DMS153 (cell line): ENCODE data around the gene TBR1.

Source experiments
- DNase-seq: peaks from one replicate; lab custom pipeline; 2025; lab: John Stamatoyannopoulos, UW

TBR1 gene

DNA sequence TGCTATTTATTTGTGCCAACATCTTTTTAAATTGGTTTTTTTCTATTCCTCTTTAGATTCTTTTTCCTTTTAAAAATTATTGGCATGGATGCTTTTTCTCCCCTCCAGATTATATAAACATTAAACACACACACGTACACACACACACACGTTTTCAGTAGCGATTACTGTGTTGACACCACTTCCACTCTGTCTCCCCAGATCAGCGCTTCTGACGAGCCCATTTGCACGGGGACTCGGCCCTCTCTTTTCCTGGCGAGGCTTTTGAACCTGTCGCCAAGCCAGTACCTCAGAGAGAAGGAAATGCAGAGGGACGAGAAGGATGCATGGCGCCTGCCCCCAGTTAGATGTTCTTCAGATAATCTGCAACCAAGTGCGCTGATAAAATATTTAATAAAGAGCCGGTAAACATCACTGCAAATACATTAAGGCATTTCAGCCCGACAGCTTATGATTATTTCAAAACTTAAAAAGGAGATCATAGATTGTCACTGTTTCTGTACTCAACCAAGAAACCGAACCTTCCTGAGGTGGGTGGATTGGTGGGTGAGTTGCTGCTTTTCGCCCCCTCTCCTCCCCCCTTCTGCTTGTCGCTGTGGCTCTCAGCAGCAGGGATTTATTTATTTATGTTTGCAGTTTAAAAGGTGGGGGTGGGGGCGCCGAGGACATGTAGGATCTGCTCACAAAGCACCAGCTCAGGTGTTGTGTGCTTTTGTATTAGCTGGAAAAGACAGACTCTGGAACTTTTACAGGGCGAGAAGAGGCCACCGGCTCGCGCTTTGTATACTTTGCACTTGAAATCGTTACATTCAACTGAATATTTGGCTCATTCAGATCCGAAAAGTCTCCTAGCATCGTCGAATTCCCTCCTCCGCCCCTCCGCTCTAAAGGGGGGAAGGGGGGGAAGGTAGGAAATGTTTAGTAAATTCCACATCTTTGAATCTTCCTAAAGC is 787 bp upstream of the TBR1 start:
- peak; percentile 12 for DNase-seq

DNA sequence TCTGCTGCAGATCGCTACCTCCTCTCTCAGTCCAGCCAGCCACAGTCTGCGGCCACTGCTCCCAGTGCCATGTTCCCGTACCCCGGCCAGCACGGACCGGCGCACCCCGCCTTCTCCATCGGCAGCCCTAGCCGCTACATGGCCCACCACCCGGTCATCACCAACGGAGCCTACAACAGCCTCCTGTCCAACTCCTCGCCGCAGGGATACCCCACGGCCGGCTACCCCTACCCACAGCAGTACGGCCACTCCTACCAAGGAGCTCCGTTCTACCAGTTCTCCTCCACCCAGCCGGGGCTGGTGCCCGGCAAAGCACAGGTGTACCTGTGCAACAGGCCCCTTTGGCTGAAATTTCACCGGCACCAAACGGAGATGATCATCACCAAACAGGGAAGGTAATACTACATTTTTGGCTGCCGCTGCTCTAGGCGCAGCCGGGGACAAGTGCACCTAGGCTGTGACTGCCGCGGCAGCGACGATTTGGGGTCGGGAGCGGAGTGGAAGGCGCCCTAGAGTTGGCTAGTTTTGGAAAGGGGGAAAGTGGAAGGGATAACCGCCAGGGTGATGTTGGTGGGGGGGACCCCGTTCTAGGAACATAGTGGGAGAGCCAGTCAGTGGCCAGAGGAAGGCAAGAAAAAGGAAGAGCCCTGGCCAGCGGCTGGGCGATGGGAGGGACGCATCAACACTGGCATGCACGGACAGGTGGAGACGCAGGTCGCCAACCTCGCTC is 776 bp downstream of the TBR1 start:
- no peak for DNase-seq

DNA sequence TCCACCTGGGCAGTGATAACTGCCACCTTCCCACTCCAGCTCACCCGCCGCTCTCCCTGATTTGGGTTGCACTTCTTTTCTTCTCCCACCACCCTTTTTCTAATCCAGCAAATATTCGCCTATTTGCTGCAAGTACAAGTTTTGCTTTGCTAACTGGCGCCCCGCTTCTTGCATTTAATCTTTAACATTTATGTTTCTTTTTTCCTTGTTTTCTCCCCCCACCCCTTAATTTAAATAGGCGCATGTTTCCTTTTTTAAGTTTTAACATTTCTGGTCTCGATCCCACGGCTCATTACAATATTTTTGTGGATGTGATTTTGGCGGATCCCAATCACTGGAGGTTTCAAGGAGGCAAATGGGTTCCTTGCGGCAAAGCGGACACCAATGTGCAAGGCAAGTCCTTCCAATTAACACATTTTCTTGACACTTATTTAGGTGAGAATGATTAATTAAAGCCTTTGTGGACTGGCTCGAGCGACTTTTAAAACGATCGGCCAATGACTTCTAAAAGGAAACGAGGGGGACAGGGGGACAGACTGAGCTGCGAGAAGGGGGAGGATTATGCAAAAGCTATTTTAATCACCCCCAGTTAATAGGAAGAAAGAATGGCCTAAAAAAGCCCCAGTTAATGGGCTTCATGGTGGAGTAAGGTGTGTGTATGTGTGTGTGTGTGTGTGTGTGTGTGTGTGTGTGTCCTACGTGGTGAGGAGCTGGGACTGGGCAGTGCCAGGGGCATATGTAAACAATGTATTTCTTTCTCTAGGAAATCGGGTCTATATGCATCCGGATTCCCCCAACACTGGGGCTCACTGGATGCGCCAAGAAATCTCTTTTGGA is 1.6 kb downstream of the TBR1 start:
- no peak for DNase-seq

DNA sequence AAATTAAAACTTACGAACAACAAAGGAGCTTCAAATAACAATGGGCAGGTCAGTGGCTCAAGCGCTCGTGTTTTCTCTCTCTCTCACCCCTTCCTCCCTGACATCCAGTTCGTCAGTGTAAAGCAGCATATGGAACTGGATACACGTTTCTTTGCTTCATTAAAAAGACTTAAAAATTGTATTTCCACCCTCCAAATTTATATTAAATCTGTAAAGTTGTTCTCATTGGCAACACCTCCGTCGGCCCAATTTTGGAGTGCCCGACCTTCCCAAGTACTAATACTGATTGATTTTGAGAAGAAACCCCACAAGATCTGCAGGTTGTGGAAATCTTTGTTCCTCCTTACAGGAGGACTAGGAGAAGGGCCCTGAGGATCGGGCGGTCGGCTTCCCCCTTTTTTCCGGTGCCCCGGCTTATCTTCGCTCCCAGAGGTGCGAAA is 2.2 kb downstream of the TBR1 start:
- no peak for DNase-seq

DNA sequence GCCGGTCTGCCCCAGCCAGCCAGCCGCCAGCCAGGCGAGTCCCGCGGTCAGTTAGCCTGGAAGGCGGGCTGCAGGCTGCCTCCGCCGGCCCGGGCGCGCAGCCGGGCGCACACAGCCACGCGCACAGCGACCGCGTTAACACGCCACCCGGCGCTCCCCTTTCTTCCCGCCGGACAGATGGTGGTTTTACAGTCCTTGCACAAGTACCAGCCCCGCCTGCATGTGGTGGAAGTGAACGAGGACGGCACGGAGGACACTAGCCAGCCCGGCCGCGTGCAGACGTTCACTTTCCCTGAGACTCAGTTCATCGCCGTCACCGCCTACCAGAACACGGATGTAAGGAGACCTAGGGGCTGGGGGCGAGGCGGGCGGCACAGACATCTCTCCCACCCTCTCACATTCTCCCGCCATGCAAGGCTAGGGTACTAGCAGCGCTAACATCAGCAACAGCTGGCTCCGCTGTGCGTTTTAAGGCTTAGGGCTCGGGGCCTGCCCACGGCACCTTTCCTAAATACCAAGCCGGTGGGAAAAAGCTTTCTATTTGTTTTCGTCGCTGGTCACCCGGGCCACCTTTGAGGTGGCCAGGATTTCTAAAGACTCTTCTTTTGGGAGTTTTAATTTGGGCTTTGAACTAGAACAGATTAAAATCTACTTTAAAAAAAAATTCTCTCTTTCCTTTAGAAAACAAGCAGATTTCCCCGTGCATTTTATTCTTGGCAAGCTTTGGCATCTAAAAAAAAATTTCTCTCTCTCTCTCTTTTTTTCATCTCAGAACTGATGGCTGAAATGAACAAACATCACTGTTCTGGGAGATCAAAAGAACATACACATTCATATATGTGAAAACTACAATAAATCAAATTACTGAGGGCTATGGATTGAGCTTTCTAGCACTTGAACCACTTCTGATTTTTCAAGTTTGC is 2.9 kb downstream of the TBR1 start:
- DNase-seq = peak; percentile 42

DNA sequence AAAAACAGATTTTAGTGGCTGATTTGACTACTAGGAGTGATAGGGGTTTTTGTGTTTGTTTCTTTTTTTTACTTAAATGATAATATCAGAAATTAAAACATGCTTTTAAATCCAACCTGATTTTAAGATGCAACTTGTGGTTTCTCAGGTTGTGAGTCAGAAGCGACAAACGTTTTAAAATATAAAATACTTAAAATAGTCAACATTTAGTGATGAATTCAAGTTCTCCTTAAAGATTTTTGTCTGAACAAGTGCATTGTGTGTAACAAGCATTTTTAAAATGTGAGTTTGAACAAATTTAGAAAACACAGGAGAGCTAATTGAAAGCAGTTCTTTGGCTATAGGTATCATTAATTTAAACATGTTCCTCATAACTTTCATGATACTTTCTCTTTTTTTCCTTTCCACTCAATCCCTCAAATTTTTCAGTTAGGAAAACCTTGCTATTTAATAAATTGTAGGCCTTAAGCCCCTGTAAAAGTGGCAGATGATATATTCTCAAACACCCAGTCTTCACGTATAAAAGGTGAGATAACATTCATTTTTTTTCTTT is 3.6 kb downstream of the TBR1 start:
- no peak for DNase-seq

DNA sequence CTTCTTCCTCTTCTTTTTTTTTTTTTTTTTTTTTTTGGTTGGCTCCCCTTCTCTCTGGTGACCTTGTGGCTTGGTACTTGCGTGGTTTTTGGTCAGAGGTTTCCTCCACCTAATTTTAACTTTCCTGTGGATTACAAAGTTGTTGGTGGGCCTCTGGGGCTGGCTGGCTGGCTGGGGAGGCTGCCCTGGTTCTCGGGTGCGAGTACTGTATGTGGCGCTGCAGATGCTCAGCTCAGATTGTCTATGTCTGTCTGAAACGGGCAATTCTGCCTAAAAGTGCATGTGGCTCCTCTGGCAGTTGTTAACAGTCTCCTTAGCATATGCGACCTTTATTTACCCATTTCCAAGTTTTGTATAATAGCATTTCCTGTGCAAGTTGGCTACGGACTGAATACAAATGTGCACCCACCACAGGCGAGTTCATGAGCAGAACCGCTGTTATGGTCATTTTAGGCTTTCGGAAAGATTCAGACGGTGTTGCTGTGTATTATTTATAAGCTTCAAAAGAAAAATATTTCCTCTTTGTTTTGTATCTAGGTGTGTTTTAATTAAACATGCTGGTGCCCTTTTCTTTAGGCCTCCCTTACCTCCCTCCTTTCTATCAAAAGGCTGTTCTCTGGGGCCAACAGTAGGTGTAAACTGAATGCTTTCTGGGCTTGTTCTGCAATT is 4.4 kb downstream of the TBR1 start:
- no peak for DNase-seq

DNA sequence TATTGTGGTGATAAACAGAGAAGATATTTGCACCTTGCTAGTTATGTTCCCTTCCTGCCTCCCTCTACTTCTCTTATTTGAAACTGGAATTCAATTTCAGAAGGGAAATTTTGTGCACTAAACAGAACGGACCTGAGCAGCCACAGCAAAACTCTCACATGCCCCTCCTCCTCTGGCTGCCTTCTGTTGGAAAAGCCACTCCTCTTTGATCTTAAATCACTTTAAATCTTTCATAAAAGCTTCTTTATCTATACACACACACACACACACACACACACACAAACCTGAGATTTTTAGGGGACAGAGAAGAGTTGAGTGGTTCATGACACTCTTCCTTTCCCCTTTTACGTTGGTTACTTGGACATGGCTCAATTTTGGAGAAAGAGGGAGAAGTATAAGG is 5.6 kb downstream of the TBR1 start:
- DNase-seq = no peak

DNA sequence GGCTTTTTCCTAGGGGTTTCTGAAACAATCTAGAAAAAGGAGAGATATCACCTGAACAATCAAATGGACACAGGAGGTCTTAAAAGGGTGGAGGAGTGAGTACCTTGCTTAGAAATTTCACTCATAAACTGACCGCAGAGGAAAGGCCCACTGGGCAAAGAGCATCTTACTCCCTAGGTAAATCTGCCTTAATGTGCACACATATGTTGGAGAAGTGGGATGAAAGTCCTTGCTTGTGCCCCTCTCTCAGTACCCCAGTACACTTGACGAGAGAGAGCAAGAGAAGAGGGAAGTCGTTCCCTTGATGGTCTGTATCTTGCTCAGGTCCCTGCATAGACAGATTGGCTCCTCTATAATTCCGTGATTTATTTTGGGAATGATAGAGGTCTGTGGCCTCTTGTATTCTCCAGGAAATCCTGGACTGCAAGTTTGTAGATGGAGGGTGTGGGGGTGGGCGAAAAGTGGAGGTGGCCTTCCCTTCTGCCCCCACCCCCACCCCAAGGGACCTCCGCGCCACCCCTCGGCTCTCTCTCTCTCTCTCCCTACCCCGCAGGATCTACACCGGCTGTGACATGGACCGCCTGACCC is 6.8 kb downstream of the TBR1 start:
- no peak for DNase-seq

DNA sequence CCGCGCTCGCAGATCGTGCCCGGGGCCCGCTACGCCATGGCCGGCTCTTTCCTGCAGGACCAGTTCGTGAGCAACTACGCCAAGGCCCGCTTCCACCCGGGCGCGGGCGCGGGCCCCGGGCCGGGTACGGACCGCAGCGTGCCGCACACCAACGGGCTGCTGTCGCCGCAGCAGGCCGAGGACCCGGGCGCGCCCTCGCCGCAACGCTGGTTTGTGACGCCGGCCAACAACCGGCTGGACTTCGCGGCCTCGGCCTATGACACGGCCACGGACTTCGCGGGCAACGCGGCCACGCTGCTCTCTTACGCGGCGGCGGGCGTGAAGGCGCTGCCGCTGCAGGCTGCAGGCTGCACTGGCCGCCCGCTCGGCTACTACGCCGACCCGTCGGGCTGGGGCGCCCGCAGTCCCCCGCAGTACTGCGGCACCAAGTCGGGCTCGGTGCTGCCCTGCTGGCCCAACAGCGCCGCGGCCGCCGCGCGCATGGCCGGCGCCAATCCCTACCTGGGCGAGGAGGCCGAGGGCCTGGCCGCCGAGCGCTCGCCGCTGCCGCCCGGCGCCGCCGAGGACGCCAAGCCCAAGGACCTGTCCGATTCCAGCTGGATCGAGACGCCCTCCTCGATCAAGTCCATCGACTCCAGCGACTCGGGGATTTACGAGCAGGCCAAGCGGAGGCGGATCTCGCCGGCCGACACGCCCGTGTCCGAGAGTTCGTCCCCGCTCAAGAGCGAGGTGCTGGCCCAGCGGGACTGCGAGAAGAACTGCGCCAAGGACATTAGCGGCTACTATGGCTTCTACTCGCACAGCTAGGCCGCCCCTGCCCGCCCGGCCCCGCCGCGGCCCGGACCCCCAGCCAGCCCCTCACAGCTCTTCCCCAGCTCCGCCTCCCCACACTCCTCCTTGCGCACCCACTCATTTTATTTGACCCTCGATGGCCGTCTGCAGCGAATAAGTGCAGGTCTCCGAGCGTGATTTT is 7.6 kb downstream of the TBR1 start:
- DNase-seq = no peak

DNA sequence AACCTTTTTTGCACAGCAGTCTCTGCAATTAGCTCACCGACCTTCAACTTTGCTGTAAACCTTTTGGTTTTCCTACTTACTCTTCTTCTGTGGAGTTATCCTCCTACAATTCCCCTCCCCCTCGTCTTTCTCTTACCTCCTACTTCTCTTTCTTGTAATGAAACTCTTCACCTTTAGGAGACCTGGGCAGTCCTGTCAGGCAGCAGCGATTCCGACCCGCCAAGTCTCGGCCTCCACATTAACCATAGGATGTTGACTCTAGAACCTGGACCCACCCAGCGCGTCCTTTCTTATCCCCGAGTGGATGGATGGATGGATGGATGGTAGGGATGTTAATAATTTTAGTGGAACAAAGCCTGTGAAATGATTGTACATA is 8.3 kb downstream of the TBR1 start:
- no peak for DNase-seq

DNA sequence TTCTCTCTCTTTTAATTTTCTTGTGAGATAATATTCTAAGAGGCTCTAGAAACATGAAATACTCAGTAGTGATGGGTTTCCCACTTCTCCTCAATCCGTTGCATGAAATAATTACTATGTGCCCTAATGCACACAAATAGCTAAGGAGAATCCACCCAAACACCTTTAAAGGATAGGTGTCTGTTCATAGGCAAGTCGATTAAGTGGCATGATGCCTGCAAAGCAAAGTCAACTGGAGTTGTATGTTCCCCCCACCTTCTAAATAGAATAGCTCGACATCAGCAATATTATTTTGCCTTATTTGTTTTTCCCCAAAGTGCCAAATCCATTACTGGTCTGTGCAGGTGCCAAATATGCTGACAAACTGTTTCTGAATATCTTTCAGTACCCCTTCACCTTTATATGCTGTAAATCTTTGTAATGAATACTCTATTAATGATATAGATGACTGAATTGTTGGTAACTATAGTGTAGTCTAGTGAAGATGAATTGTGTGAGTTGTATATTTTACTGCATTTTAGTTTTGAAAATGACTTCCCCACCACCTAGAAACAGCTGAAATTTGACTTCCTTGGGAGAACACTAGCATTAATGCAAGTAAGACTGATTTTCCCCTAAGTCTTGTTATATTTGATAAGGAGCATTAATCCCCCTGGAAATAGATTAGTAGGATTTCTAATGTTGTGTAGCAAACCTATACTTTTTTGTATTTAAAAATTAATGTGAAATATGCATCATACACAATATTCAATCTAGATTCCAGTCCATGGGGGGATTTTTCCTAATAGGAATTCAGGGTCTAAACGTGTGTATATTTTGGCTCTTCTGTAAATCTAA is 9.0 kb downstream of the TBR1 start:
- DNase-seq = no peak

DNA sequence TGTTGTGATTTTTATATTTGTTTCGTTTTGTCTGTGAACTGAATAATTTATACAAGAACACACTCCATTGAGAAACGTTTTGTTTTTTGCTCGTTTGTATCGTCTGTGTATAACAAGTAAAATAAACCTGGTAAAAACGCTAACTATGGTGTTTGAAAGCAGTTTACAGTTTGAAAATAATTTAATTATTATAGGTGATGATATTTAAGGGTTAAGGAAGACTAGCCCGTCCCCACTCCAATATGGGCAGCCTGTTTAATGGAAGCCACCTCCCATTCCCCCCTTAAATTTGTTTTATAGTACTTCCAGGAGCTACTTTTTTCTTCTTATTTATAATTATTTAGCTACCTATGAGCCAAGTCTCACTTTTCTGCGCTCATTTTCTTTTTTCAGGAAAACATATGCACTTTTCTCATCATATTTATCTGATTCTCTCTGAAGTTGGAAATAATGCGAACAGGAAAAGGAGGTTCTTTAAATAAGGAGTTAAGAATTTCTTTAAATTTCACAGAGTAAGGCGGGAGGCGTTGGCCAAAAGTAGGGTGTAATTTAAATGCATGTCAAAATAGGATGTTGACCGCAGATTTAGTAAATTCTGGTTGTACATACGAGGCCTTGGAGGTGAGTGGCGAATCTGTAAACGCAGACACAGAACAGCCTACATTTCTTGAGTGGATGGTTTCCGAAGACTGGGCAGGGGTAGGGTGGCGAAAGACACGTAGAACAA is 9.8 kb downstream of the TBR1 start:
- no peak for DNase-seq

DNA sequence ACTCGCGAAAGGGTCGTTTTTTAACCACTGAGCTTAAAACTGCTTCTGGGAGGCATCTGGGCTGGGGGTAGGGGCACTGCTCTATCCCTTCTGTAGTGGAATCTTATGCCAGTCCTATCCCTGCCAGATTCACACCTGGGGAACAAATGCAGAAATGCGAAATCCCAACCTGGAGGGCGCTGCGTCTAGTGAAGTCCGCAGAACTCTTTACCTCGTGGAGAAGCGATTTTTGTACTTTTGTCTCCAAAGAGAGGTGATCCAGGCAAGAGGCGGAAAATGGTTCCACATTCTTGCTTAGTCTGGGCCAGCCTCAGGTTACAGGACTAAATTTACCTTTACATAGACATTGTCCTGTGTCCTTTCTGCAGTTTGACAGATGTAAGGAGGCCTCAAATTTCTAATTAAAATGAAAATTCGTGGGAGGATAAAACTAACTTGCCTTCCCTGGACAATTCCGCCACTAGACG is 10.4 kb downstream of the TBR1 start:
- DNase-seq = no peak

DNA sequence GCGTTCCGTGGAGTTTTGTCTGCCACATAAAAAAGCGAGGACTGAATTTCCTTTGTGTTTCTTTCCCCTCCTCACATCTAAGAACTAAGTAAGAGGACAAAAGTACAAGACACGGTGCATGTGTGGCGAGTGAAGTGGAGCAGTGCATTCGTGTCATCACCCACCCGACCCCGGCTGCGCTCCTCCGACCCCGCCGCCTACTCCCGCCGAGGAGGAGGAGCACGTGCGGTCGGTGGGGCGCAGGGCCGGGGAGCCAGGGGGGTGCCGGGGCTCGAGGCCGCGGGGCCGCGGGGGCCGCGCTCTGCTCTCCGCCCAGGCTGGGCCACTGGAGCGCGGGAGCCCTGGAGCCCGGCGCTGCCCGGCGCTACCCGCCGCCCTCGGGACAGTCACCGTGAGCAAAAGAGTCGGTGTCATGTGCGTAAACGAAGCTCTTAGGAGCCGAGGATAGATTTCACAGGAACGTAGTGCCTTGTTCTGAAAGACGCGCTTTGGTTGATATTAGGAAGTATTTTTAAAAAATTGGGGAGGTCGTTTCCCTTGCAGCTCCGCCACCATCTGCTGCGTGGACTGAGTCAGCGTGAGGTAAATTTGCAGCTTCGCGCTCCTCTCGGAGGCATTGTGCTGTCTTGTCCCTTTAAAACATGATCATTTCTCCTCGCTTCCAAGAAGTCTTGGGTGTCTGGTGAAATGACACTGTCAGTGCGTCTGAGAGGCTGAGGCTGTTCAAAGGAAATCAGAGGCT is 11.0 kb downstream of the TBR1 start:
- no peak for DNase-seq
